Measurements from ENCODE around the gene RGS7.
"Not testable (repeated sequence)": the region's sequence is repeated elsewhere in the genome, so short reads cannot be mapped to it uniquely, and the experiment has no call there.

The RGS7 gene

DNA sequence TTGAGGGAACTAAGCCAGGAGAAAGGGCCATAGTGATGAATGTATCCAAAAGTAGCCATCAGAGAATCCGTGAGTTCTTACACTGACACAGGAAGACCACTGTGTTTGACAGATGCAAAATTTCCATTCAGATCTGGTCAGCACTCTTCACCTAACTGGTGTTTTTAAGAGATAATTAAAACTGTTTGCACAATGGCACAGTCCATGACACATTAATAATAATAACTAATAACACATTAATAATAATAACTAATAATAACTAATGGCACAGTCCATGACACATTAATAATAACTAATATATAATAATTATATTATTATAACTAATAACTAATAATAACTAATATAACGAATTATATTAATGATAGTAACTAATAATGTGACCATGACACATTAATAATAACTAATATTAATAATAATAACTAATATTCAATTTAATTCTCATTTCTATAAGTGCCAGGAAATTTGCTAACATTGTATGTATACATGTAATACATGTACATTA is 195.8 kb downstream of the RGS7 start:
- H3K4me1 Mint-ChIP-seq (ENCODE audit: low read depth in 2 of 2), result no peaks in the 10 kb centered on the region
- H3K9me3 Mint-ChIP-seq, result peaks cover 0 to 17% of the 10 kb centered on the region in 2 donors
- no peak overlapping the region for H3K27ac Mint-ChIP-seq
- H3K27me3 Mint-ChIP-seq, result no peaks in the 10 kb centered on the region
- ATAC-seq (replicated peaks), result no peak
- DNase-seq, result no peak
- H3K36me3 Mint-ChIP-seq (ENCODE audit: insufficient read depth), result no peaks in the 10 kb centered on the region
- H3K4me3 Mint-ChIP-seq, result no peak overlapping the region

DNA sequence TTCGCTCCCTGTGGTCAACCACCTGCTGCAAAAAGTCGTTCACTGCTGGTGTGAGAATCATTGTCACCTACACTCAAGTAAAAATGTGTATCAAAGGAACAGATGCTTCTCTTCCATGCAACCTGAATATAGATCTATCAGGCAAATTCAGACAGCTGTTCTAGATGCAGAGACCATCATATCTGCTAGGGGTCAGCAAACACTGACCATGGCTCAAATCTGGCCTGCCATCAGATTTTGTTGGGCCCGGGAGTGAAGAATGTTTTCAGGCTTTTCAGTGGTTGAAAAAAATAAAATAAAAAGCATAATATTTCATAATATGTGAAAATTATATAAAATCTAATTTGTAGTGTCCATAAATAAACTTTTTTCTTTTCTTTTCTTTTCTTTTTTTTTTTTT is 199.6 kb downstream of the RGS7 start:
- Mint-ChIP-seq H3K27me3 (no peaks in the 10 kb centered on the region), H3K4me3 (no peak overlapping the region), H3K36me3 (ENCODE audit: insufficient read depth) (no peaks in the 10 kb centered on the region), H3K27ac (no peak overlapping the region), H3K9me3 (peaks cover 8 to 16% of the 10 kb centered on the region in 2 donors), H3K4me1 (ENCODE audit: low read depth in 2 of 2) (no peaks in the 10 kb centered on the region)
- DNase-seq (no peak), ATAC-seq (replicated peaks) (no peak)

DNA sequence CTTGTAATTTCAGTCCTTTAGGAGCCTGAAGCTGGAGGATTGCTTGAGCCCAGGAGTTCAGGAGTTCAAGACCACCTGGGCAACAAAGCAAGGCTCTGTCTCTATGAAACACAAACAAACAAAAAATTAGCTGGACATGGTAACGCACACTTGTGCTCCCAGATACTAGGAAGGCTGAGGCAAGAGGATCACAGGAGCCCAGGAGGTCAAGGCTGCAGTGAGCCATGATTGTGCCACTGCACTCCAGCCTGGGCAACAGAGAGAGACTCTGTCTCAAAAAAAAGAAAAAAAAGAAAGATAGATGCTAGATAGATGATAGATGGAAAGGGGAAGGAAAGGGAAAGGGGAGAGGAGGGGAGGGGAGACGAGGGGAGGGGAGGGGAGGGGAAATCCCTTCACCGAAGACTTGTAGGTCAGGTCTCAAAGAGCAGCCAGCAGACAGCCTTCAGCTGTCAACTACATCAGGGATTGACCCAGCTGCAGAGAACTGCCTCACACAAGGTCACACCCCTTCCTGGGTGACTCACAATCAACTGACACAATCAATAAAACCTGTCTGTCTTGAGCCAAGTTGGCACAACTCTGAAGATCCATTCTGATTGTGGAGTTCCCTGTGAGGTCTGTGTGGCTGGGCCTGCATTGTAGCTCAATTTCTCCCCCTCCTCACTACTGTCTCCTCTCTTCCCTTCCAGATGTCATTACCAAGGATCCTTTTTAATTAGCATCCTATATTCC is 200.6 kb downstream of the RGS7 start:
- H3K36me3 Mint-ChIP-seq (ENCODE audit: insufficient read depth), result no peaks in the 10 kb centered on the region
- no peak for DNase-seq
- H3K9me3 Mint-ChIP-seq, result peaks cover 8 to 16% of the 10 kb centered on the region in 2 donors
- H3K27me3 Mint-ChIP-seq, result no peaks in the 10 kb centered on the region
- ATAC-seq (replicated peaks), result no peak
- H3K4me3 Mint-ChIP-seq, result no peak overlapping the region
- H3K4me1 Mint-ChIP-seq (ENCODE audit: low read depth in 2 of 2), result no peaks in the 10 kb centered on the region
- H3K27ac Mint-ChIP-seq, result no peak overlapping the region

DNA sequence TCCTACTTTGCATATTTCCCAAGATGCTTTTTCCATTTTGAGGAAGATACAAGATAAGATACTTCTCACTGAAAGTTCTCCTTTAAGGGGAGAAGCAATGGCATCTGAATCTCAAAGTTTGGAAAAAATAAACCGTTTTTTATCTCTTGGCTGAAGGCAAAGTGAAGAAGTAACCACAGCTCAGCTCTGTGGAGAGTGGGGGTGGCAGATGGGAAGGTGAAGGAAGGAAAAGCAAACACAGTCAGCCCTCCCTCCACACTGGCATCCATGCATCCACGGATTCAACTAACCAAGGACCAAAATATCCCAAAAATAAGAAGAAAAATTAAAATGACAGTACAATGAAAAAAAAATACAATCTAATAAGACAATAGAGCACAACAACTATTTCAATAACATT is 211.1 kb downstream of the RGS7 start:
- Mint-ChIP-seq H3K27me3 (no peaks in the 10 kb centered on the region), H3K9me3 (peaks cover 7 to 20% of the 10 kb centered on the region in 2 donors), H3K27ac (no peak overlapping the region), H3K4me1 (ENCODE audit: low read depth in 2 of 2) (peaks cover 0 to 3% of the 10 kb centered on the region in 2 donors), H3K36me3 (ENCODE audit: insufficient read depth) (no peaks in the 10 kb centered on the region), H3K4me3 (no peak overlapping the region)
- no peak for ATAC-seq (replicated peaks)
- DNase-seq, result no peak

DNA sequence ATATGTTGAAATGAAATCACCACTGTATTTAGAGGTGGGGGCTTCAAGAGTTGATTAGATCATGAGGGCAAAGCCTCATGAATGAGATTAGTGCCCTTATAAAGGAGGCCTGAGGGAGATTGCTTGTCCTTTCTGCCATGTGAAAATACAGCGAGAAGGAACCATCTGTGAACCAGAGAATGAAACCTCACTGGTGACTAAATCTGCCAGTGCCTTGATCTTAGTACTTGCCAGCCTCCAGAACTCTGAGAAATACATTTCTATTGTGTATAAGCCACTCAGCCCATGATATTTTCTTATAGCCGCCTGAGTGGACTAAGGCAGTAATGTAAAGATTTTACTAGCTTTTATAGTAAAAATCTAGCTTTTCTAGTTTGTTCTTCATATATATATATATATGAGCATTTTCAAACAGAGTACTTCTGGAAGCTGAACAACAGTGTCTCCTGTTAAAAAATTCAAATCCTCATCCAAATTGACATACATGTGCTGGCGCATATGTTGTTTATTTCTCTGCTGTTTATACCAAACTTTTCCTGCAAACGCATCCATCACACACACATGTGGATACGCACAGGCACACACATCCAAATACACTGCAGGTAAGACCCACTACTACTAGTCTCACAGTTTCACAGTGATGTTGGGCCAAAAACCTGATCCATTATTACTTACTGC is 213.1 kb downstream of the RGS7 start:
- H3K27ac Mint-ChIP-seq, result no peak overlapping the region
- H3K4me3 Mint-ChIP-seq, result no peak overlapping the region
- H3K36me3 Mint-ChIP-seq (ENCODE audit: insufficient read depth), result no peaks in the 10 kb centered on the region
- ATAC-seq (replicated peaks) (no peak), DNase-seq (no peak)
- no peaks in the 10 kb centered on the region for H3K27me3 Mint-ChIP-seq
- H3K9me3 Mint-ChIP-seq, result peaks cover 7 to 20% of the 10 kb centered on the region in 2 donors
- peaks cover 0 to 3% of the 10 kb centered on the region in 2 donors for H3K4me1 Mint-ChIP-seq (ENCODE audit: low read depth in 2 of 2)

DNA sequence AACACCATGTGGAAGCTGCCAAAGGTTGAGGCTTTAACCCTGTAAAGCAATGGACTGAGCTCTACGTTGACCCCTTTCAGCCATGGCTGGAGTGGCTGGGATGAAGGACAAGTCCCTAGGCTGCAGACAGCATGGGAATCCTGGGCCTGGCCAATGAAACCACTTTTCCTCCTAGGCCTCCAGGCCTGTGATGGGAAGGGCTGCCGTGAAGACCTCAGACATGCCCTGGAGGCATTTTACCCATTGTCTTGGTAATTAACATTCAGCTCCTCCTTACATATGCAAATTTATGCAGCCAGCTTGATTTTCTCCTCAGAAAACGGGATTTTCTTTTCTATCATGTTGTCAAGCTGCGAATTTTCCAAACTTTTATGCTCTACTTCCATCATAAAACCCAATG is 214.5 kb downstream of the RGS7 start:
- no peaks in the 10 kb centered on the region for H3K36me3 Mint-ChIP-seq (ENCODE audit: insufficient read depth)
- peaks cover 0 to 3% of the 10 kb centered on the region in 2 donors for H3K4me1 Mint-ChIP-seq (ENCODE audit: low read depth in 2 of 2)
- H3K9me3 Mint-ChIP-seq, result peaks cover 9 to 20% of the 10 kb centered on the region in 2 donors
- no peaks in the 10 kb centered on the region for H3K27me3 Mint-ChIP-seq
- H3K4me3 Mint-ChIP-seq, result no peak overlapping the region
- H3K27ac Mint-ChIP-seq, result no peak overlapping the region
- DNase-seq (no peak), ATAC-seq (replicated peaks) (no peak)

DNA sequence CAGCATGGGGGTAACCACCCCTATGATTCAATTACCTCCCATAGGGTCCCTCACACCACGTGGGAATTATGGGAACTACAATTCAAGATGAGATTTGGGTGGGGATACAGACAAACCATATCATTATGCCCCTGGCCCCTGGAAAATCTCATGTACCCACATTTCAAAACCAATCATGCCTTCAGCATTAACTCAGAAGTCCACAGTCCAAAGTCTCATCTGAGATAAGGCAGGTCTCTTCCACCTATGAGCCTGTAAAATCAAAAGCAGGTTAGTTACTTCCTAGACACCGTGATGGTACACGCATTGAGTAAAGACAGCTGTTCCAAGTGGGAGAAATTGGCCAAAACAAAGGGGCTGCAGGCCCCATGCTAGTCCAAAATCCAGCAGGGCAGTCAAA is 215.4 kb downstream of the RGS7 start:
- peaks cover 9 to 20% of the 10 kb centered on the region in 2 donors for H3K9me3 Mint-ChIP-seq
- H3K4me1 Mint-ChIP-seq (ENCODE audit: low read depth in 2 of 2); H3K4me3 Mint-ChIP-seq; H3K36me3 Mint-ChIP-seq (ENCODE audit: insufficient read depth); ATAC-seq (replicated peaks); DNase-seq; H3K27ac Mint-ChIP-seq; H3K27me3 Mint-ChIP-seq: not testable (repeated sequence)

DNA sequence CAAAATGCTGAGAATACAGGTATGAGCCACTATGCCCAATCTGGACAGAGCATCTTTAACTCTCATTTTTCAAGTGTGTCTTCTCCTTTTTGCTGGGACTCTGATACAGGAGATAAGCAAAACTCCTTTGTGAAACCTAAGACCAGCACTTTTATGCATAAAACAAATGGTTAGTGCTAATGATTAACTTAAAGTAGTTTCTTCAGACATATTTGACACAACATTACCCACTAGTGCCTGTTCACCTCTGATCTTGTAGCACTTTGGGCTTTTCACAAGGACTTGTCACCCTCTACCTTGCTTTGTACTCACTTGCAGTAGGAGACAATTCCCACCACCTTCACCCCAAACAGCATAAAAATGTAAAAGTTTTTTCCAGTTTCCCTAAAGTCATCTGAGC is 216.3 kb downstream of the RGS7 start:
- no peak for ATAC-seq (replicated peaks)
- Mint-ChIP-seq H3K4me3 (no peak overlapping the region), H3K4me1 (ENCODE audit: low read depth in 2 of 2) (peaks cover 0 to 3% of the 10 kb centered on the region in 2 donors), H3K27ac (no peak overlapping the region), H3K36me3 (ENCODE audit: insufficient read depth) (no peaks in the 10 kb centered on the region), H3K27me3 (no peaks in the 10 kb centered on the region), H3K9me3 (peaks cover 9 to 20% of the 10 kb centered on the region in 2 donors)
- no peak for DNase-seq

DNA sequence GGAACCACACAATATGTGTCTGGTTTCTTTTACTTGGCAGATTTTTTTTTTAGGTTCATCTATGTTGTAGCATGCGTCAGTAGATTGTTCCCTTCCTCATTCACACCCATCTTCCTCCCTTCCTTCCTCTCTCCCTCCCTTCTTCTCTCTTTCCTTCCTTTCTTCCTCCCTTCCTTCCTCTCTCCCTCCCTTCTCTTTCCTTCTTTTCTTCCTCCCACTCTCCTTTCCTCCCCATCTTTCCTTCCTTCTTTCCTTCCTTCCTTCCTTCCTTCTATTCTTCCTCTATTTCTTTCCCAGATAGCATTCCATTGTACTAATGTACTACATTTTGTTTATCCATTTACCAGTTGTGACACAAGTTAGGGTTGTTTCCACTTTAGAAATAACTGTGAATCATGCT is 218.0 kb downstream of the RGS7 start:
- Mint-ChIP-seq H3K27ac (no peak overlapping the region), H3K4me1 (ENCODE audit: low read depth in 2 of 2) (no peaks in the 10 kb centered on the region), H3K36me3 (ENCODE audit: insufficient read depth) (no peaks in the 10 kb centered on the region), H3K27me3 (no peaks in the 10 kb centered on the region), H3K4me3 (no peak overlapping the region), H3K9me3 (peaks cover 10 to 19% of the 10 kb centered on the region in 2 donors)
- DNase-seq (no peak), ATAC-seq (replicated peaks) (no peak)

DNA sequence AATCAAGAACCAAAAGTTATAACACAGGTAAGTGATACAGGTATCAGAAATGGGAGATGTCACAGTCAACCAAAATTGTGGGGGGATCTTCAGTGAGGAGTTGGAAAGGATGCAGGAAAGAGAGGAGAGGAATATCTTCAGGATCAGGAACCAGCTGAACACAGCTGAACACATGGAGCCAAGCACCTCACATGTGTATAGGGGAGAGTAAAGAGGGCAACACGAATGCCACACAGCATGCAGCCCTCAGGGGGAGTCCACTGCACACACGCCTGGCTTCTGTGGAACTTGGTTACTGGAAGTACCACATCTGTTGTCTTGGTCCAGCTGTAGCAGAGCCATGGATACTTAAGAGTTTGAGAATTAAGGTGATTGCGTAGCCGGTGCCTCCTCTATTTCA is 218.8 kb downstream of the RGS7 start:
- Mint-ChIP-seq H3K4me3 (no peak overlapping the region), H3K27ac (no peak overlapping the region), H3K36me3 (ENCODE audit: insufficient read depth) (no peaks in the 10 kb centered on the region), H3K4me1 (ENCODE audit: low read depth in 2 of 2) (no peaks in the 10 kb centered on the region), H3K27me3 (no peaks in the 10 kb centered on the region), H3K9me3 (peaks cover 10 to 24% of the 10 kb centered on the region in 2 donors)
- ATAC-seq (replicated peaks), result no peak
- DNase-seq, result no peak

DNA sequence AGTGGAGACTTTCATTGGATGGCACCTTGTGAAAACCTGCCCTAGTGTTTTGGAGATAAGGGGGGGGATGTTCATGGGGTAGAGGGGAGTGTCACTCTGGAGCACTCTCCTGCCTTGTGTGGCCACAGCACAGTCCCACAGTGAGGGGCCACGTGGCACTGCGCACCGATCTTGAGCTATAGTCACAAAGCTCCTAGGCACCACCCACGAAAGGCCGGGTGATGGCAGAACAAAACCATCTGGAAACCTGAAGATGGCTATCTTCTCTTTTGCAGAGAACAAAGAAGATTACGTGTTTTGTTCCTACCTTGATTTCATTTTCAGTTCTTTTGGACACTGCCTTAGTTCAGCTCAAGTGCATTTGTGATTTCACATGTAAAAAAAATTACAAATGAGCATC is 220.6 kb downstream of the RGS7 start:
- no peak for ATAC-seq (replicated peaks)

DNA sequence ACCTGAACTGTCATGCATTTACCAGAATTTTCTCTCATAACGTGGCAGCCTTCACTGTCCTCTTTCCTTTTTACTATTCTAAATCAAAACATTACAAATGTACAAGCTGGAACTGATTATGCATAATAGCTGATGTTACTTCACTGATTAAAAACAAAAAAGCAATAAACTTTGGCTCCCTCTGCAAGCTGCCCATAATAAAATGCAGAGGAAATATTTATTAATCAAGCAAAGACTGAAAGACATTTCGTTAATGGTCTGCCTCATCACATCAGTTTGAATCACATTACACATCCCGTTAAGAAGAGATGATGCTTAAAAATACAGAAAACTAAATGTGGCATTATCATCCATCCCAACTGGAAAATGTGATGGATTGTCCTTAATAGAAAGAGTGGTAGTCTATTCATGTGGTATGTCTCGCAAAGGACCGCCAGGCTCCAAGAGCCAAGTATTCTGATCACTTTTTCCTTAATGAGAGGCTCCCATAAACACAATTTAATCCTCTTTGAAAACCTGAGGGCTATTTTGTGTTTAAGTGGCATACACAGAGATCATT is 225.3 kb downstream of the RGS7 start:
- DNase-seq (no peak), ATAC-seq (replicated peaks) (no peak)
- Mint-ChIP-seq H3K36me3 (ENCODE audit: insufficient read depth) (peaks cover 2% of the 10 kb centered on the region), H3K27ac (no peak overlapping the region), H3K9me3 (peaks cover 4 to 14% of the 10 kb centered on the region in 2 donors), H3K4me1 (ENCODE audit: low read depth in 2 of 2) (no peaks in the 10 kb centered on the region), H3K4me3 (no peak overlapping the region), H3K27me3 (no peaks in the 10 kb centered on the region)

More for the DNA sequence above, 220.6 kb downstream of the RGS7 start:
- no peak for DNase-seq
- Mint-ChIP-seq H3K4me3 (no peak overlapping the region), H3K27me3 (no peaks in the 10 kb centered on the region), H3K27ac (no peak overlapping the region), H3K4me1 (ENCODE audit: low read depth in 2 of 2) (no peaks in the 10 kb centered on the region), H3K36me3 (ENCODE audit: insufficient read depth) (no peaks in the 10 kb centered on the region), H3K9me3 (peaks cover 5 to 14% of the 10 kb centered on the region in 2 donors)

DNA sequence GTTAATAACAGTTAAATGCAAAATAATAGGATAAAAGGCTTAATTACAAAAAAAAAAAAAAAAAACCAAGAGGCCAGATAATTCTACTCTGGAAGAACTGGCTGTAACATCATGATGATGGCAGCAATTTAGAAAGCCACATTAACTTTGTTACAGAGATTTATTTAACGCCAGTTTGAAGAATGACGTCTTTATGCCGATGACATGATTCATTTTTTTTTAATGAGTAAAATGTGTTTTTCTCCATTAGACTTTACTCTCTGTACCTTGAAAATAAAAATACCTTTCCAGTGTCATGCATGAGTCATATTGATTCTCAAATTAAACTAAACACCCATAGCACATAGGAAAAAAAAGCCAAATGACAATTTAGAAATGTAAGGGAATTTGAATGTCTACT is 226.1 kb downstream of the RGS7 start:
- Mint-ChIP-seq H3K9me3 (peaks cover 4 to 14% of the 10 kb centered on the region in 2 donors), H3K4me3 (no peak overlapping the region), H3K27me3 (no peaks in the 10 kb centered on the region), H3K36me3 (ENCODE audit: insufficient read depth) (peaks cover 2% of the 10 kb centered on the region), H3K4me1 (ENCODE audit: low read depth in 2 of 2) (no peaks in the 10 kb centered on the region), H3K27ac (no peak overlapping the region)
- no peak for DNase-seq
- no peak for ATAC-seq (replicated peaks)

Measured in effector memory CD8-positive, alpha-beta T cell (primary cell).